H1 (cell line): ENCODE measurements around the gene CISH. TPM values are rescaled to one million over a fixed set of nuclear protein-coding genes. Genes with fewer than 3 reads are reported as not detected.

Experiments
- CTCF ChIA-PET: fragments of 300-600 bp; sonication (Branson Sonifier 250); formaldehyde crosslinking; loops from one replicate; lab custom pipeline; 2021; ENCODE audit not compliant: partially characterized antibody; lab: Charles Lee
- POLR2A ChIA-PET: fragments of 300-600 bp; sonication (Branson Sonifier 250); formaldehyde crosslinking; loops from one replicate; lab custom pipeline; 2021; ENCODE audit warnings: inconsistent platforms; ENCODE audit not compliant: partially characterized antibody; lab: Charles Lee
- DNase-seq, 2 experiments: peaks; one replicate each; pipeline versions ENCODE4 v3.0.0 to v3.0.0-alpha.2; 2010 to 2022; ENCODE audit warnings: low spot score in 2 of 2, low read depth in 1 of 2, mixed read lengths in 1 of 2
- FAIRE-seq: peaks from 2 replicates; lab custom pipeline; 2011; peaks lifted over from hg19 to GRCh38; lab: Jason Lieb, UNC
- H2AFZ ChIP-seq: 2 replicates; pipeline ENCODE4 v1.8.1; 2012; ENCODE audit warnings: low read length, inconsistent platforms
- H2AK5ac ChIP-seq: 2 replicates; pipeline ENCODE4 v1.6.1; 2013; ENCODE audit warnings: low read depth, low read length
- H2BK120ac ChIP-seq: replicated peaks from 2 replicates; pipeline ENCODE3; 2013; ENCODE audit warnings: low read depth, low read length, inconsistent platforms
- H2BK12ac ChIP-seq: 2 replicates; pipeline ENCODE4 v1.6.1; 2013; ENCODE audit warnings: low read depth, low read length
- H2BK15ac ChIP-seq: 2 replicates; pipeline ENCODE4 v1.6.1; 2013; ENCODE audit warnings: low read length
- H2BK20ac ChIP-seq: 2 replicates; pipeline ENCODE4 v1.6.1; 2013; ENCODE audit warnings: low read length
- H2BK5ac ChIP-seq: 2 replicates; pipeline ENCODE4 v1.6.1; 2013; ENCODE audit warnings: low read depth, low read length
- H3K14ac ChIP-seq: 2 replicates; pipeline ENCODE4 v1.6.1; 2013; ENCODE audit warnings: inconsistent platforms; ENCODE audit not compliant: insufficient read length
- H3K18ac ChIP-seq: 2 replicates; pipeline ENCODE4 v1.6.1; 2013; ENCODE audit warnings: low read length; ENCODE audit errors: extremely low read depth
- H3K23ac ChIP-seq: 2 replicates; pipeline ENCODE4 v1.6.1; 2013; ENCODE audit warnings: inconsistent platforms; ENCODE audit not compliant: insufficient read length
- H3K23me2 ChIP-seq: 2 replicates; pipeline ENCODE4 v1.6.1; 2013; ENCODE audit warnings: low read depth, low read length
- H3K27ac ChIP-seq: 2 replicates; pipeline ENCODE4 v1.6.1; 2011; ENCODE audit warnings: low read depth, low read length, inconsistent platforms
- H3K27me3 ChIP-seq, 4 experiments: replicated peaks in 1 of 4; 1 replicate in 1 of 4; 2 replicates in 3 of 4; pipeline versions ENCODE4 v1.6.1 to v1.8.1; 2011 to 2013; ENCODE audit warnings: low read length in 3 of 4, mild to moderate bottlenecking in 3 of 4, inconsistent platforms in 2 of 4, mixed read lengths in 2 of 4, moderate library complexity in 1 of 4; ENCODE audit not compliant: control insufficient read depth in 3 of 4, insufficient read depth in 3 of 4; ENCODE audit errors: extremely low read depth in 1 of 4
- H3K36me3 ChIP-seq, 4 experiments: 2 replicates each; pipeline versions ENCODE4 v1.6.1 to v1.8.1; 2011 to 2013; ENCODE audit warnings: mild to moderate bottlenecking in 4 of 4, low read length in 3 of 4, moderate library complexity in 2 of 4, control low read depth in 1 of 4, inconsistent platforms in 1 of 4; ENCODE audit not compliant: insufficient read depth in 4 of 4, control insufficient read depth in 2 of 4
- H3K4ac ChIP-seq: replicated peaks from 2 replicates; pipeline ENCODE3; 2013; ENCODE audit warnings: low read length, low read depth, mixed read lengths, inconsistent platforms; ENCODE audit not compliant: insufficient read length
- H3K4me1 ChIP-seq, 4 experiments: replicated peaks in 1 of 4; 1 replicate in 1 of 4; 2 replicates in 3 of 4; pipeline versions ENCODE4 v1.6.1 to v1.8.1; 2011 to 2013; ENCODE audit warnings: low read length in 3 of 4, inconsistent platforms in 2 of 4, mixed read lengths in 1 of 4; ENCODE audit not compliant: insufficient read depth in 4 of 4, control insufficient read depth in 3 of 4
- H3K4me2 ChIP-seq, 2 experiments: 2 replicates each; pipeline versions ENCODE4 v1.6.1 to v1.8.1; 2011 to 2013; ENCODE audit warnings: low read depth in 2 of 2, low read length in 2 of 2, control low read depth in 1 of 2, inconsistent platforms in 1 of 2, mild to moderate bottlenecking in 1 of 2; ENCODE audit not compliant: insufficient read depth in 1 of 2
- H3K4me3 ChIP-seq, 4 experiments: fragments of 200-600, 300-600 bp in 1 of 4; sonication (generic), shearing (Covaris generic), sonication (Bioruptor Twin) in 1 of 4; 2 replicates each; pipeline versions ENCODE4 v1.5.1 to v1.8.1; 2011 to 2016; ENCODE audit warnings: low read length in 4 of 4, low read depth in 3 of 4, control low read depth in 2 of 4, inconsistent platforms in 2 of 4, mild to moderate bottlenecking in 2 of 4, mixed read lengths in 1 of 4, moderate library complexity in 1 of 4; ENCODE audit not compliant: insufficient read depth in 2 of 4; ENCODE audit errors: extremely low read depth in 1 of 4
- H3K56ac ChIP-seq: replicated peaks from 2 replicates; pipeline ENCODE3; 2013; ENCODE audit warnings: low read depth, mild to moderate bottlenecking, mixed read lengths, low read length, inconsistent platforms; ENCODE audit not compliant: insufficient read length
- H3K79me1 ChIP-seq: 2 replicates; pipeline ENCODE4 v1.6.1; 2013; ENCODE audit warnings: low read depth, low read length, control low read depth
- H3K79me2 ChIP-seq, 2 experiments: 2 replicates each; pipeline versions ENCODE4 v1.6.1 to v1.8.1; 2012 to 2013; ENCODE audit warnings: low read length in 2 of 2, mild to moderate bottlenecking in 2 of 2, inconsistent platforms in 1 of 2; ENCODE audit not compliant: insufficient read depth in 2 of 2, control insufficient read depth in 1 of 2
- H3K9ac ChIP-seq, 4 experiments: replicated peaks in 1 of 4; 1 replicate in 1 of 4; 2 replicates in 3 of 4; pipeline versions ENCODE4 v1.6.1 to v1.8.1; 2011 to 2013; ENCODE audit warnings: low read depth in 3 of 4, low read length in 3 of 4, control low read depth in 2 of 4, mild to moderate bottlenecking in 2 of 4, moderate library complexity in 2 of 4, inconsistent platforms in 1 of 4; ENCODE audit errors: extremely low read depth in 1 of 4
- H3K9me3 ChIP-seq, 2 experiments: 2 replicates each; pipeline versions ENCODE4 v1.6.1 to v1.8.1; 2012 to 2013; ENCODE audit warnings: mild to moderate bottlenecking in 2 of 2, moderate library complexity in 2 of 2, control low read depth in 1 of 2, inconsistent platforms in 1 of 2, low read depth in 1 of 2, low read length in 1 of 2, mixed read lengths in 1 of 2; ENCODE audit not compliant: insufficient read depth in 2 of 2
- H4K20me1 ChIP-seq, 2 experiments: replicated peaks in 1 of 2; 2 replicates each; pipeline versions ENCODE3 to v1.8.1; 2011 to 2013; ENCODE audit warnings: inconsistent platforms in 2 of 2, low read length in 2 of 2, mild to moderate bottlenecking in 1 of 2; ENCODE audit not compliant: insufficient read depth in 2 of 2, control insufficient read depth in 1 of 2
- H4K5ac ChIP-seq: 2 replicates; pipeline ENCODE4 v1.6.1; 2013; ENCODE audit warnings: low read length, low read depth, mixed read lengths, inconsistent platforms; ENCODE audit not compliant: insufficient read length
- H4K8ac ChIP-seq: 2 replicates; pipeline ENCODE4 v1.8.0; 2013; ENCODE audit warnings: mild to moderate bottlenecking, moderate library complexity, low read length, inconsistent platforms; ENCODE audit not compliant: insufficient read depth; ENCODE audit errors: extremely low read depth
- H4K91ac ChIP-seq: replicated peaks from 2 replicates; pipeline ENCODE3; 2013; ENCODE audit warnings: low read length, mixed read lengths, inconsistent platforms; ENCODE audit not compliant: insufficient read length
- CEBPB ChIP-seq: IDR thresholded peaks from 2 replicates; pipeline ENCODE4 v1.6.1; 2012; ENCODE audit warnings: low read depth, low read length
- CTBP2 ChIP-seq: IDR thresholded peaks from 2 replicates; pipeline ENCODE4 v1.7.0; 2011; ENCODE audit warnings: borderline replicate concordance, mild to moderate bottlenecking, moderate library complexity, mixed read lengths, low read length; ENCODE audit not compliant: insufficient read depth, insufficient read length
- EZH2 ChIP-seq: fragments of 200-600 bp; sonication (generic); IDR thresholded peaks from 2 replicates; pipeline ENCODE4 v1.7.1; 2012; ENCODE audit warnings: low read depth, mild to moderate bottlenecking, moderate library complexity, low read length, inconsistent platforms; ENCODE audit not compliant: severe bottlenecking
- GTF2F1 ChIP-seq: IDR thresholded peaks from 2 replicates; pipeline ENCODE4 v1.6.1; 2012; ENCODE audit warnings: low read depth, low read length, improper control_type of control experiment, borderline replicate concordance
- KDM4A ChIP-seq: IDR thresholded peaks from one replicate; pipeline ENCODE4 v1.7.1; 2012; ENCODE audit warnings: low read depth, mild to moderate bottlenecking, moderate library complexity, low read length, inconsistent platforms; ENCODE audit not compliant: severe bottlenecking
- POLR2A ChIP-seq, 2 experiments: IDR thresholded peaks; 1 replicate in 1 of 2; 2 replicates in 1 of 2; pipeline ENCODE4 v1.6.1; 2011; ENCODE audit warnings: low read depth in 2 of 2, low read length in 2 of 2, mild to moderate bottlenecking in 2 of 2; ENCODE audit errors: control extremely low read depth in 1 of 2
- POU5F1 ChIP-seq: IDR thresholded peaks from 2 replicates; pipeline ENCODE4 v1.6.1; 2011; ENCODE audit warnings: low read depth, mild to moderate bottlenecking, low read length, moderate library complexity
- SIRT6 ChIP-seq: IDR thresholded peaks from one replicate; pipeline ENCODE4 v1.7.1; 2012; ENCODE audit warnings: low read length, inconsistent platforms
- SUZ12 ChIP-seq: fragments of 200-600 bp; sonication (generic); IDR thresholded peaks from 2 replicates; pipeline ENCODE4 v1.6.1; 2012; ENCODE audit warnings: mild to moderate bottlenecking, inconsistent platforms, low read length, moderate library complexity, mixed read lengths
- TAF7 ChIP-seq: optimal IDR thresholded peaks from 2 replicates; pipeline ENCODE3; 2011; ENCODE audit warnings: low read depth, mild to moderate bottlenecking, inconsistent platforms, low read length, moderate library complexity, borderline replicate concordance
- USF2 ChIP-seq: IDR thresholded peaks from 2 replicates; pipeline ENCODE4 v1.6.1; 2011; ENCODE audit warnings: low read length, improper control_type of control experiment
- WGBS, 2 experiments: shearing (Covaris generic) in 1 of 2; methylation state at CpG; one replicate each; pipeline versions ENCODE4 v1.1.6 to v1.1.7; 2013 to 2015; ENCODE audit warnings: low lambda C conversion rate in 2 of 2, mixed read lengths in 2 of 2, inconsistent platforms in 1 of 2, low coverage in 1 of 2, missing lambda C conversion rate in 1 of 2; ENCODE audit not compliant: insufficient replicate concordance in 2 of 2, insufficient coverage in 1 of 2, insufficient read length in 1 of 2; ENCODE audit errors: extremely low coverage in 1 of 2, missing lambda C conversion rate in 1 of 2; 5-methylcytosine and 5-hydroxymethylcytosine counted together
- polyA plus RNA-seq, 7 experiments: library from polyadenylated mRNA; depleted of rRNA in 3 of 7; stranded (reverse) in 5 of 7; unstranded in 2 of 7; fragments of >200 nt in 5 of 7; fragments of 200-250 nt in 2 of 7; gene quantifications; 1 replicate in 5 of 7; 2 replicates in 1 of 7; 4 replicates in 1 of 7; pipeline versions ENCODE4 v1.2.1 to v1.2.3, GENCODE V29; 2011 to 2013; ENCODE audit warnings: missing spikeins in 2 of 7, mixed read lengths in 2 of 7
- total RNA-seq: library from RNA; stranded (reverse); fragmentation: NEBNext Ultra II Directional; extraction: Animal tissue kit (Norgen Biotek cat#: 25700); gene quantifications from 2 replicates; pipeline ENCODE4 v1.2.1, GENCODE V29; 2021

CISH gene
- total and polyA plus RNA-seq, 2 of the 8 experiments (the other 6 are each of a cell fraction or from before 2014, with no cell fraction given): 1.9 to 2.2 TPM

GRCh38 chr3:50648944-50649343 lies 37.4 kb upstream of the CISH start:
- no peak overlapping the region for H3K18ac ChIP-seq
- H3K79me2 ChIP-seq: no peaks in the 10 kb centered on the region
- H3K23ac ChIP-seq: no peak overlapping the region
- H3K23me2 ChIP-seq: no peaks in the 10 kb centered on the region
- H2BK15ac ChIP-seq: no peak overlapping the region
- H3K36me3 ChIP-seq: peaks cover 0 to 8% (median 5%) of the 10 kb centered on the region in 4 experiments; a peak in 3 of 8 replicates
- POLR2A ChIA-PET: interaction anchor here (0.8 to 1.6 kb wide), 4 partner anchors 8 to 31 kb away, joined by 3 to 7 read pairs (median 6); no protein-coding TSS in a partner anchor
- no peak overlapping the region for H3K4me2 ChIP-seq
- no peak overlapping the region for H2AFZ ChIP-seq
- no peak for FAIRE-seq
- no peak overlapping the region for H2BK12ac ChIP-seq
- no peak for DNase-seq
- H3K4me3 ChIP-seq: no peak overlapping the region
- H3K9me3 ChIP-seq: no peaks in the 10 kb centered on the region
- no peak overlapping the region for H2AK5ac ChIP-seq
- H3K27ac ChIP-seq: no peak overlapping the region
- no peak overlapping the region for H4K5ac ChIP-seq
- no peaks in the 10 kb centered on the region for H3K27me3 ChIP-seq
- H3K9ac ChIP-seq: no peak overlapping the region; a peak in 3 of 7 replicates
- CTCF ChIA-PET: interaction anchor here (0.5 to 63.8 kb wide), 6 partner anchors 25 to 236 kb away, joined by 3 to 1262 read pairs (median 3); partner anchors contain the start of genes CISH, DOCK3 and MAPKAPK3
- no peak overlapping the region for H3K56ac ChIP-seq
- H3K79me1 ChIP-seq: no peaks in the 10 kb centered on the region; the same call in none of the 2 replicates
- no peak overlapping the region for H4K91ac ChIP-seq
- no peak overlapping the region for H2BK120ac ChIP-seq
- 82% methylated on average over 2 of the region's 2 CpGs; no CpG with 5 or more reads in 1 of the 2 experiments for WGBS, 2 experiments
- no peak overlapping the region for H3K4ac ChIP-seq
- no peak overlapping the region for H2BK20ac ChIP-seq
- H2BK5ac ChIP-seq: no peak overlapping the region
- H3K4me1 ChIP-seq: peaks cover 0 to 18% (median 6%) of the 10 kb centered on the region in 4 experiments; a peak in 6 of 7 replicates
- no peak overlapping the region for H3K14ac ChIP-seq
- peaks cover 2% of the 10 kb centered on the region in 2 experiments for H4K20me1 ChIP-seq
- H4K8ac ChIP-seq: no peak overlapping the region; the same call in 1 of the 2 replicates
- TF ChIP-seq CTBP2 (no peak), POLR2A (IDR thresholded peaks at IDR 0.05; ENCODE audit: control extremely low read depth in 1 of 2, low read depth in 2 of 2, low read length in 2 of 2) (no peak), USF2 (no peak), SIRT6 (no peak), TAF7 (no peak), SUZ12 (no peak), GTF2F1 (no peak), KDM4A (no peak), EZH2 (no peak), POU5F1 (no peak), CEBPB (no peak)
